ENCODE measurements around the gene IL11.

- TF ChIP-seq EZH2 (conservative IDR thresholded peaks at IDR 0.05; ENCODE audit: low read depth, low read length) (no peak), ZBTB8A (CRISPR knock-in tag; IDR thresholded peaks at IDR 0.05; ENCODE audit: borderline replicate concordance, low read depth) (no peak), ZKSCAN8 (CRISPR knock-in tag; IDR thresholded peaks at IDR 0.05; ENCODE audit: borderline replicate concordance) (no peak), MAFF (IDR thresholded peaks at IDR 0.05; ENCODE audit: low read depth, low read length) (no peak), CHCHD3 (CRISPR knock-in tag; IDR thresholded peaks at IDR 0.05) (no peak), NPAS2 (CRISPR knock-in tag; IDR thresholded peaks at IDR 0.05; ENCODE audit: borderline replicate concordance) (no peak), HNRNPL (IDR thresholded peaks at IDR 0.05; ENCODE audit: low read depth, low read length) (no peak)
- TF ChIP-seq, protein P1, sequence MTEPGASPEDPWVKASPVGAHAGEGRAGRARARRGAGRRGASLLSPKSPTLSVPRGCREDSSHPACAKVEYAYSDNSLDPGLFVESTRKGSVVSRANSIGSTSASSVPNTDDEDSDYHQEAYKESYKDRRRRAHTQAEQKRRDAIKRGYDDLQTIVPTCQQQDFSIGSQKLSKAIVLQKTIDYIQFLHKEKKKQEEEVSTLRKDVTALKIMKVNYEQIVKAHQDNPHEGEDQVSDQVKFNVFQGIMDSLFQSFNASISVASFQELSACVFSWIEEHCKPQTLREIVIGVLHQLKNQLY (CRISPR knock-in tag; IDR thresholded peaks at IDR 0.05), result no peak
- TF ChIP-seq, protein P2, sequence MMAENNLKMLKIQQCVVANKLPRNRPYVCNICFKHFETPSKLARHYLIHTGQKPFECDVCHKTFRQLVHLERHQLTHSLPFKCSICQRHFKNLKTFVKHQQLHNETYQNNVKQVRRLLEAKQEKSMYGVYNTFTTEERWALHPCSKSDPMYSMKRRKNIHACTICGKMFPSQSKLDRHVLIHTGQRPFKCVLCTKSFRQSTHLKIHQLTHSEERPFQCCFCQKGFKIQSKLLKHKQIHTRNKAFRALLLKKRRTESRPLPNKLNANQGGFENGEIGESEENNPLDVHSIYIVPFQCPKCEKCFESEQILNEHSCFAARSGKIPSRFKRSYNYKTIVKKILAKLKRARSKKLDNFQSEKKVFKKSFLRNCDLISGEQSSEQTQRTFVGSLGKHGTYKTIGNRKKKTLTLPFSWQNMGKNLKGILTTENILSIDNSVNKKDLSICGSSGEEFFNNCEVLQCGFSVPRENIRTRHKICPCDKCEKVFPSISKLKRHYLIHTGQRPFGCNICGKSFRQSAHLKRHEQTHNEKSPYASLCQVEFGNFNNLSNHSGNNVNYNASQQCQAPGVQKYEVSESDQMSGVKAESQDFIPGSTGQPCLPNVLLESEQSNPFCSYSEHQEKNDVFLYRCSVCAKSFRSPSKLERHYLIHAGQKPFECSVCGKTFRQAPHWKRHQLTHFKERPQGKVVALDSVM (CRISPR knock-in tag; IDR thresholded peaks at IDR 0.05), result no peak
These were observed 28.1 kb upstream of the IL11 start for GRCh38 chr19:55398200-55398925.
